ENCODE results near the gene FRMD5. TPM values are rescaled to one million over a fixed set of nuclear protein-coding genes. Genes with fewer than 3 reads are reported as not detected.

FRMD5 gene
- total RNA-seq, 1 experiment from 2014 or later, result 27.2 TPM

- TF ChIP-seq, protein P1, sequence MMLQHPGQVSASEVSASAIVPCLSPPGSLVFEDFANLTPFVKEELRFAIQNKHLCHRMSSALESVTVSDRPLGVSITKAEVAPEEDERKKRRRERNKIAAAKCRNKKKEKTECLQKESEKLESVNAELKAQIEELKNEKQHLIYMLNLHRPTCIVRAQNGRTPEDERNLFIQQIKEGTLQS (IDR thresholded peaks at IDR 0.05), result no peak
- TF ChIP-seq ZFX (IDR thresholded peaks at IDR 0.05) (no peak), JUND (IDR thresholded peaks at IDR 0.05) (peak; percentile 92), RAD21 (IDR thresholded peaks at IDR 0.05; ENCODE audit: low read depth) (peak; percentile 23; the same call in 1 of the 2 replicates), CBX3 (IDR thresholded peaks at IDR 0.05; ENCODE audit: low read depth) (peak; percentile 69; the same call in 1 of the 2 replicates), SRF (IDR thresholded peaks at IDR 0.05; ENCODE audit: low read depth) (peak; percentile 62), EGR1 (IDR thresholded peaks at IDR 0.05; ENCODE audit: low read depth) (no peak), SIN3A (IDR thresholded peaks at IDR 0.05; ENCODE audit: low read depth) (peak; percentile 54; the same call in 1 of the 2 replicates), ELF1 (IDR thresholded peaks at IDR 0.05; ENCODE audit: borderline replicate concordance, low read depth) (no peak)
- TF ChIP-seq, protein P2, sequence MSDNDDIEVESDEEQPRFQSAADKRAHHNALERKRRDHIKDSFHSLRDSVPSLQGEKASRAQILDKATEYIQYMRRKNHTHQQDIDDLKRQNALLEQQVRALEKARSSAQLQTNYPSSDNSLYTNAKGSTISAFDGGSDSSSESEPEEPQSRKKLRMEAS (IDR thresholded peaks at IDR 0.05), result peak; percentile 61
- TF ChIP-seq, protein P3, sequence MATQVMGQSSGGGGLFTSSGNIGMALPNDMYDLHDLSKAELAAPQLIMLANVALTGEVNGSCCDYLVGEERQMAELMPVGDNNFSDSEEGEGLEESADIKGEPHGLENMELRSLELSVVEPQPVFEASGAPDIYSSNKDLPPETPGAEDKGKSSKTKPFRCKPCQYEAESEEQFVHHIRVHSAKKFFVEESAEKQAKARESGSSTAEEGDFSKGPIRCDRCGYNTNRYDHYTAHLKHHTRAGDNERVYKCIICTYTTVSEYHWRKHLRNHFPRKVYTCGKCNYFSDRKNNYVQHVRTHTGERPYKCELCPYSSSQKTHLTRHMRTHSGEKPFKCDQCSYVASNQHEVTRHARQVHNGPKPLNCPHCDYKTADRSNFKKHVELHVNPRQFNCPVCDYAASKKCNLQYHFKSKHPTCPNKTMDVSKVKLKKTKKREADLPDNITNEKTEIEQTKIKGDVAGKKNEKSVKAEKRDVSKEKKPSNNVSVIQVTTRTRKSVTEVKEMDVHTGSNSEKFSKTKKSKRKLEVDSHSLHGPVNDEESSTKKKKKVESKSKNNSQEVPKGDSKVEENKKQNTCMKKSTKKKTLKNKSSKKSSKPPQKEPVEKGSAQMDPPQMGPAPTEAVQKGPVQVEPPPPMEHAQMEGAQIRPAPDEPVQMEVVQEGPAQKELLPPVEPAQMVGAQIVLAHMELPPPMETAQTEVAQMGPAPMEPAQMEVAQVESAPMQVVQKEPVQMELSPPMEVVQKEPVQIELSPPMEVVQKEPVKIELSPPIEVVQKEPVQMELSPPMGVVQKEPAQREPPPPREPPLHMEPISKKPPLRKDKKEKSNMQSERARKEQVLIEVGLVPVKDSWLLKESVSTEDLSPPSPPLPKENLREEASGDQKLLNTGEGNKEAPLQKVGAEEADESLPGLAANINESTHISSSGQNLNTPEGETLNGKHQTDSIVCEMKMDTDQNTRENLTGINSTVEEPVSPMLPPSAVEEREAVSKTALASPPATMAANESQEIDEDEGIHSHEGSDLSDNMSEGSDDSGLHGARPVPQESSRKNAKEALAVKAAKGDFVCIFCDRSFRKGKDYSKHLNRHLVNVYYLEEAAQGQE (IDR thresholded peaks at IDR 0.05; ENCODE audit: low read depth), result no peak
Observed at GRCh38 chr15:43913026-43913780, 281.9 kb downstream of the FRMD5 start (continued).

DNA sequence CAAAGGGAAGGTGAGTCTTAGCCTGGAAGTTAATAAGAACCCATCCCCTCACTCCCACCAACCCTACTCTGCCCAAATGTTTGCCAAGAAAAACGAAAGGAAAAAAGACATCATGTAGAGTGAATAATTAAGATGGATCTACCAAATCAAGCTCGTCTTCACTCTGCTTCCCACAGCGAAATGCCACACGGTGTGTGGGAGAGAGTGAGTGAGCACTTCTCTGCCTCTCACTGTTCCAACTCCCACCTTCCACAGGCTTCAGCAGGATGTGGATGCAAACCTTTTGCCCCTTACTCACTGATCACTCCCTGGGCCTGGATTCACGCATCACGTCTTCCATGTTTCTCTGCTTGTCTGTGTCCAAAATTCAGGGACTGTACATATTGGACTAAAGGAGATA lies 282.9 kb downstream of the FRMD5 start:
- no peaks in the 10 kb centered on the region for H3K79me2 ChIP-seq (ENCODE audit: insufficient read depth, low read length)
- no TSS peak for BruUV-seq (replicated peaks)
- no peaks in the 10 kb centered on the region for H4K20me1 ChIP-seq (ENCODE audit: insufficient read depth)
- H3K9me2 ChIP-seq (ENCODE audit: insufficient read depth), result no peaks in the 10 kb centered on the region
- ChIA-PET RAD21 (ENCODE audit: low non-redundant PET in 1 of 2, low total read pairs in 2 of 2, uncharacterized antibody in 2 of 2, unreplicated experiment in 2 of 2) (no interaction called here), CTCF (no interaction called here), POLR2A (no interaction called here)
- H3K4me1 ChIP-seq (ENCODE audit: control insufficient read depth in 1 of 2, insufficient read depth in 2 of 2, low read length in 2 of 2), result peaks cover 25 to 45% of the 10 kb centered on the region in 2 experiments
- TF ChIP-seq EGR1 (IDR thresholded peaks at IDR 0.05; ENCODE audit: low read depth), result no peak
- TF ChIP-seq ZFX (IDR thresholded peaks at IDR 0.05), result no peak
- no peak for TF ChIP-seq JUND (IDR thresholded peaks at IDR 0.05)
- TF ChIP-seq ZNF274 (IDR thresholded peaks at IDR 0.05; ENCODE audit: low read depth, low read length), result no peak
- intact Hi-C loops (cut with micrococcal nuclease), result no loop called here
- H3K9me3 ChIP-seq (ENCODE audit: control insufficient read depth in 1 of 2, insufficient read depth in 1 of 2, low read depth in 1 of 2, low read length in 2 of 2), result no peaks in the 10 kb centered on the region
- H3K9ac ChIP-seq (ENCODE audit: low read length), result no peak overlapping the region
- no peak overlapping the region for H2AFZ ChIP-seq (ENCODE audit: low read depth, low read length, poor library complexity, severe bottlenecking)
- H3K4me3 ChIP-seq (replicated peaks in 1 of 2; ENCODE audit: low read depth in 1 of 2, low read length in 2 of 2), result no peak overlapping the region
- no peaks in the 10 kb centered on the region for H3K27me3 ChIP-seq (ENCODE audit: insufficient read depth, low read length)
- H3K36me3 ChIP-seq (ENCODE audit: control insufficient read depth in 1 of 2, insufficient read depth in 2 of 2, low read length in 2 of 2), result peaks cover 0 to 2% of the 10 kb centered on the region in 2 experiments; a peak in 1 of 4 replicates
- H3K27ac ChIP-seq (ENCODE audit: low read depth, low read length), result peak overlapping the region; percentile 67; the same call in 1 of the 2 replicates
- peak overlapping the region; percentile 73; the same call in 1 of the 2 replicates for H3K4me2 ChIP-seq (ENCODE audit: low read length)
- DNase-seq (ENCODE audit: low read depth, low spot score) (no peak), ATAC-seq (no peak)
